ENCODE results near the gene L1TD1.

The L1TD1 gene

DNA sequence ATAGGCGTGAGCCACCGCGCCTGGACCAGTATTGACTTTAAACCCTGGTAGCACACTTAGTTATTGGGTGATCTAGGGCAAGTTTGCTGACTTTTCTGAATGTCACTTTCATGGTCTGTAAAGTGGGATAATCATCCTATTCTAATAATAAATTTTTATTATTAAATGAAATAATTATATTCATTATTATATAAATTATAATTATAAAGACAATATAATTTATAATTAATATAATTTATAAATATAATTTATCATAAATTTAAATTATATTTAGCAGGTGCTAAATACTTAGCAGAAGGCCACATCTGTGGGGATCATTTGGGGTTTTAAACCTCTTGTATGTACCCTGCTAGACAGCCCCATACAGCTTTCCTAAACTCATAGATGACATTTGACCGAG, 64.9 kb downstream of the L1TD1 start:
- H3K4me3 ChIP-seq (ENCODE audit: low read depth, low read length), result no peak overlapping the region
- TF ChIP-seq, protein P1, sequence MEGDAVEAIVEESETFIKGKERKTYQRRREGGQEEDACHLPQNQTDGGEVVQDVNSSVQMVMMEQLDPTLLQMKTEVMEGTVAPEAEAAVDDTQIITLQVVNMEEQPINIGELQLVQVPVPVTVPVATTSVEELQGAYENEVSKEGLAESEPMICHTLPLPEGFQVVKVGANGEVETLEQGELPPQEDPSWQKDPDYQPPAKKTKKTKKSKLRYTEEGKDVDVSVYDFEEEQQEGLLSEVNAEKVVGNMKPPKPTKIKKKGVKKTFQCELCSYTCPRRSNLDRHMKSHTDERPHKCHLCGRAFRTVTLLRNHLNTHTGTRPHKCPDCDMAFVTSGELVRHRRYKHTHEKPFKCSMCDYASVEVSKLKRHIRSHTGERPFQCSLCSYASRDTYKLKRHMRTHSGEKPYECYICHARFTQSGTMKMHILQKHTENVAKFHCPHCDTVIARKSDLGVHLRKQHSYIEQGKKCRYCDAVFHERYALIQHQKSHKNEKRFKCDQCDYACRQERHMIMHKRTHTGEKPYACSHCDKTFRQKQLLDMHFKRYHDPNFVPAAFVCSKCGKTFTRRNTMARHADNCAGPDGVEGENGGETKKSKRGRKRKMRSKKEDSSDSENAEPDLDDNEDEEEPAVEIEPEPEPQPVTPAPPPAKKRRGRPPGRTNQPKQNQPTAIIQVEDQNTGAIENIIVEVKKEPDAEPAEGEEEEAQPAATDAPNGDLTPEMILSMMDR (IDR thresholded peaks at IDR 0.05; ENCODE audit: insufficient read depth, low read length, missing control alignments), result no peak
- POLR2A ChIA-PET, result no interaction called here
- DNase-seq (ENCODE audit: low read depth, low spot score), result no peak
- CTCF ChIA-PET, result no interaction called here

DNA sequence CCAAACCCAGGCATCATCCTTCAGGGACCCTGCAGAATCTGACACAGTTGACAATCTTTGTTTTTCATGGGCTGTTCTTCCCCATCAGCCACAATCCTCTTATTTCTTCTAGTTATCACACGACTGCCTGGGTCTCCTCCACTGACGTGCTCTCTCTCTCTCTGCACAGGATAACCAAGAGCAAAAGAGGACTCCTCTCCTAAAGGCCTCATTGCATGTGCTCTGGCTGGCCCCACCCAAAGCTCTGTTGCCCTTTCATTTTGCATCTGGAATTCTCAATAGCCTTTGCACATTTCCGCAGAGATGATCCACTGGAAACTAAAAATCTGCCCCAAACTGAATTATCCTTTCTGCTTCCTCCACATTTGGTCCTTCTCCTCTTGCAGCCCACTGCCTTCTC, 66.0 kb downstream of the L1TD1 start:
- no peak for DNase-seq (ENCODE audit: low read depth, low spot score)
- ChIA-PET POLR2A (no interaction called here), CTCF (no interaction called here)
- TF ChIP-seq, protein P1 (IDR thresholded peaks at IDR 0.05; ENCODE audit: insufficient read depth, low read length, missing control alignments), result no peak
- H3K4me3 ChIP-seq (ENCODE audit: low read depth, low read length), result no peak overlapping the region

Data from AG04449 (cell line).